Measurements from ENCODE around the gene TMEM214. TPM values are rescaled to one million over a fixed set of nuclear protein-coding genes. Genes with fewer than 3 reads are reported as not detected.

The TMEM214 gene
- total and polyA plus RNA-seq, 2 of the 8 experiments (the other 6 are each of a cell fraction or from before 2014, with no cell fraction given) = 49.7 to 71.0 TPM

- Histone ChIP-seq H2BK12ac (ENCODE audit: low read depth, low read length) (no peak overlapping the region), H3K23ac (ENCODE audit: insufficient read length) (no peak overlapping the region), H3K4me1 (replicated peaks in 1 of 4; ENCODE audit: control insufficient read depth in 3 of 4, insufficient read depth in 4 of 4, low read length in 3 of 4) (no peaks in the 10 kb centered on the region; a peak in 2 of 7 replicates), H3K27ac (ENCODE audit: low read depth, low read length) (no peak overlapping the region), H2AK5ac (ENCODE audit: low read depth, low read length) (no peak overlapping the region), H3K79me1 (ENCODE audit: low read depth, low read length) (no peaks in the 10 kb centered on the region), H4K91ac (replicated peaks; ENCODE audit: insufficient read length, low read length) (no peak overlapping the region), H3K79me2 (ENCODE audit: control insufficient read depth in 1 of 2, insufficient read depth in 2 of 2, low read length in 2 of 2) (no peaks in the 10 kb centered on the region), H2AFZ (ENCODE audit: low read length) (no peak overlapping the region), H4K5ac (ENCODE audit: insufficient read length, low read depth, low read length) (no peak overlapping the region), H3K9ac (replicated peaks in 1 of 4; ENCODE audit: extremely low read depth in 1 of 4, low read depth in 3 of 4, low read length in 3 of 4) (no peak overlapping the region), H3K9me3 (ENCODE audit: insufficient read depth in 2 of 2, low read depth in 1 of 2, low read length in 1 of 2) (no peaks in the 10 kb centered on the region), H4K20me1 (replicated peaks in 1 of 2; ENCODE audit: control insufficient read depth in 1 of 2, insufficient read depth in 2 of 2, low read length in 2 of 2) (peaks cover 0 to 7% of the 10 kb centered on the region in 2 experiments), H3K23me2 (ENCODE audit: low read depth, low read length) (peaks cover 1% of the 10 kb centered on the region), H3K4me3 (ENCODE audit: extremely low read depth in 1 of 4, insufficient read depth in 2 of 4, low read depth in 3 of 4, low read length in 4 of 4) (no peak overlapping the region), H3K18ac (ENCODE audit: extremely low read depth, low read length) (no peak overlapping the region), H2BK120ac (replicated peaks; ENCODE audit: low read depth, low read length) (no peak overlapping the region), H4K8ac (ENCODE audit: extremely low read depth, insufficient read depth, low read length) (no peak overlapping the region), H2BK15ac (ENCODE audit: low read length) (no peak overlapping the region), H3K56ac (replicated peaks; ENCODE audit: insufficient read length, low read depth, low read length) (no peak overlapping the region), H2BK20ac (ENCODE audit: low read length) (no peak overlapping the region), H2BK5ac (ENCODE audit: low read depth, low read length) (no peak overlapping the region), H3K27me3 (replicated peaks in 1 of 4; ENCODE audit: control insufficient read depth in 3 of 4, extremely low read depth in 1 of 4, insufficient read depth in 3 of 4, low read length in 3 of 4) (no peaks in the 10 kb centered on the region), H3K36me3 (ENCODE audit: control insufficient read depth in 2 of 4, insufficient read depth in 4 of 4, low read length in 3 of 4) (peaks cover 17 to 47% (median 25%) of the 10 kb centered on the region in 4 experiments), H3K14ac (ENCODE audit: insufficient read length) (no peak overlapping the region), H3K4ac (replicated peaks; ENCODE audit: insufficient read length, low read depth, low read length) (no peak overlapping the region), H3K4me2 (ENCODE audit: insufficient read depth in 1 of 2, low read depth in 2 of 2, low read length in 2 of 2) (no peak overlapping the region)
- DNase-seq (ENCODE audit: low read depth in 1 of 2, low spot score in 2 of 2) (no peak), FAIRE-seq (no peak)
- POLR2A ChIA-PET (ENCODE audit: partially characterized antibody) = interaction anchor here (1.4 to 19.3 kb wide), 3 partner anchors 10 to 26 kb away, joined by 3 to 441 read pairs (median 7); partner anchors contain the start of gene OST4
- WGBS, 2 experiments (ENCODE audit: extremely low coverage in 1 of 2, insufficient coverage in 1 of 2, insufficient read length in 1 of 2, insufficient replicate concordance in 2 of 2, low coverage in 1 of 2, low lambda C conversion rate in 2 of 2, missing lambda C conversion rate in 1 of 2) = 84% methylated on average over 6 of the region's 6 CpGs; no CpG with 5 or more reads in 1 of the 2 experiments
- CTCF ChIA-PET (ENCODE audit: partially characterized antibody) = interaction anchor here (1.2 to 18.3 kb wide), 3 partner anchors 10 to 37 kb away, joined by 3 to 160 read pairs (median 4); partner anchors contain the start of genes EMILIN1 and KHK
- no peak for TF ChIP-seq TEAD4 (IDR thresholded peaks at IDR 0.05; ENCODE audit: low read depth, low read length)
- TF ChIP-seq SRF (IDR thresholded peaks at IDR 0.05; ENCODE audit: low read depth, low read length) = no peak
- TF ChIP-seq TAF7 (optimal IDR thresholded peaks at IDR 0.05; ENCODE audit: borderline replicate concordance, low read depth, low read length) = no peak
Observed at GRCh38 chr2:27057184-27057583, 24.4 kb downstream of the TMEM214 start.

Data from H1 (cell line).